HCT116 (cell line): ENCODE measurements around the gene CNOT2. TPM values are rescaled to one million over a fixed set of nuclear protein-coding genes. Genes with fewer than 3 reads are reported as not detected.

Source experiments
- ATAC-seq: fragments of 200-7000 bp; cut with Tn5 transposase; 2 replicates; pipeline ENCODE4 v1.9.1; 2020; ENCODE audit warnings: mild to moderate bottlenecking, moderate library complexity
- BruUV-seq: library from RNA; stranded (reverse); fragments of 400-500 nt; replicated peaks from 2 replicates; lab custom pipeline; 2021; lab: Mats Ljungman, UMichigan
- CTCF ChIA-PET: fragments of 300-600 bp; sonication (Branson Sonifier 250); formaldehyde crosslinking; loops from one replicate; lab custom pipeline; 2021; ENCODE audit warnings: antibody characterized with exemption; lab: Charles Lee
- POLR2A ChIA-PET: fragments of 300-600, 350-600 bp; sonication (Branson Sonifier 250); formaldehyde crosslinking; loops from one replicate; lab custom pipeline; 2021; ENCODE audit warnings: antibody characterized with exemption; lab: Charles Lee
- RAD21 ChIA-PET, 2 experiments: fragments of 300-600 bp; sonication (Branson Sonifier 250); formaldehyde crosslinking; loops; one replicate each; lab custom pipeline; 2023; ENCODE audit warnings: low total read pairs in 2 of 2; ENCODE audit not compliant: uncharacterized antibody in 2 of 2, unreplicated experiment in 2 of 2, low non-redundant PET in 1 of 2; lab: Charles Lee
- DNase-seq: peaks from one replicate; pipeline ENCODE4 v3.0.0-alpha.2; 2010; ENCODE audit warnings: low read depth, low spot score
- H2AFZ ChIP-seq: fragments of 200-600 bp; shearing (Covaris generic), sonication (generic); 2 replicates; pipeline ENCODE4 v1.6.1; 2017; ENCODE audit warnings: low read depth, mixed run types, mixed read lengths, antibody characterized with exemption, low read length; ENCODE audit not compliant: poor library complexity, severe bottlenecking
- H3K27ac ChIP-seq: 2 replicates; pipeline ENCODE4 v1.5.1; 2012; ENCODE audit warnings: low read depth, low read length
- H3K27me3 ChIP-seq: fragments of 200-600 bp; sonication (generic); 2 replicates; pipeline ENCODE4 v1.6.1; 2016; ENCODE audit warnings: mixed run types, low read length, mixed read lengths; ENCODE audit not compliant: insufficient read depth
- H3K36me3 ChIP-seq, 2 experiments: fragments of 200-500 bp in 1 of 2; fragments of 200-600 bp in 1 of 2; sonication (Bioruptor generic) in 1 of 2; sonication (generic) in 1 of 2; 2 replicates each; pipeline versions ENCODE4 v1.5.1 to v1.6.1; 2014 to 2016; ENCODE audit warnings: low read length in 2 of 2, inconsistent platforms in 1 of 2, mixed read lengths in 1 of 2, mixed run types in 1 of 2; ENCODE audit not compliant: insufficient read depth in 2 of 2, control insufficient read depth in 1 of 2
- H3K4me1 ChIP-seq, 2 experiments: fragments of 200-600 bp in 1 of 2; sonication (generic) in 1 of 2; 2 replicates each; pipeline versions ENCODE4 v1.5.1 to v1.6.1; 2012 to 2017; ENCODE audit warnings: low read length in 2 of 2, inconsistent platforms in 1 of 2, mild to moderate bottlenecking in 1 of 2, mixed read lengths in 1 of 2, mixed run types in 1 of 2, moderate library complexity in 1 of 2; ENCODE audit not compliant: insufficient read depth in 2 of 2, control insufficient read depth in 1 of 2
- H3K4me2 ChIP-seq: fragments of 200-600 bp; sonication (generic); 2 replicates; pipeline ENCODE4 v1.6.1; 2017; ENCODE audit warnings: mixed run types, low read length, mixed read lengths
- H3K4me3 ChIP-seq, 2 experiments: fragments of 200-600 bp in 1 of 2; sonication (generic) in 1 of 2; replicated peaks in 1 of 2; 2 replicates each; pipeline ENCODE4 v1.5.1; 2011 to 2016; ENCODE audit warnings: low read length in 2 of 2, control low read depth in 1 of 2, low read depth in 1 of 2, mild to moderate bottlenecking in 1 of 2, mixed read lengths in 1 of 2, mixed run types in 1 of 2
- H3K79me2 ChIP-seq: fragments of 200-600 bp; sonication (generic); 2 replicates; pipeline ENCODE4 v1.6.1; 2017; ENCODE audit warnings: mild to moderate bottlenecking, mixed run types, low read length, moderate library complexity, mixed read lengths; ENCODE audit not compliant: insufficient read depth
- H3K9ac ChIP-seq: fragments of 200-600 bp; sonication (generic); 2 replicates; pipeline ENCODE4 v1.6.1; 2016; ENCODE audit warnings: low read length, mixed read lengths
- H3K9me2 ChIP-seq: fragments of 200-600 bp; sonication (generic), shearing (Covaris generic); 2 replicates; pipeline ENCODE4 v1.6.1; 2017; ENCODE audit warnings: mixed run types, mild to moderate bottlenecking, moderate library complexity; ENCODE audit not compliant: insufficient read depth
- H3K9me3 ChIP-seq, 2 experiments: fragments of 200-500 bp in 1 of 2; fragments of 200-600 bp in 1 of 2; sonication (Bioruptor generic) in 1 of 2; sonication (generic) in 1 of 2; 2 replicates each; pipeline ENCODE4 v1.6.1; 2014 to 2017; ENCODE audit warnings: low read length in 2 of 2, mixed read lengths in 2 of 2, inconsistent platforms in 1 of 2, low read depth in 1 of 2, mild to moderate bottlenecking in 1 of 2, mixed run types in 1 of 2, moderate library complexity in 1 of 2; ENCODE audit not compliant: control insufficient read depth in 1 of 2, insufficient read depth in 1 of 2
- H4K20me1 ChIP-seq: fragments of 200-600 bp; sonication (generic), shearing (Covaris generic); 2 replicates; pipeline ENCODE4 v1.6.1; 2017; ENCODE audit warnings: mixed run types, mild to moderate bottlenecking, moderate library complexity; ENCODE audit not compliant: insufficient read depth
- CBX3 ChIP-seq: IDR thresholded peaks from 2 replicates; pipeline ENCODE4 v1.6.1; 2012; ENCODE audit warnings: low read depth
- CTCF ChIP-seq, 3 experiments: fragments of 200-600 bp in 1 of 3; sonication (generic) in 1 of 3; IDR thresholded peaks in 2 of 3; conservative IDR thresholded peaks in 1 of 3; 2 replicates each; pipeline ENCODE4 v1.5.1; 2012 to 2017; ENCODE audit warnings: low read depth in 2 of 3, low read length in 2 of 3, antibody characterized with exemption in 1 of 3, borderline replicate concordance in 1 of 3, control low read depth in 1 of 3, mild to moderate bottlenecking in 1 of 3, mixed read lengths in 1 of 3, mixed run types in 1 of 3, moderate library complexity in 1 of 3; ENCODE audit not compliant: insufficient read depth in 1 of 3
- ELF1 ChIP-seq: IDR thresholded peaks from 2 replicates; pipeline ENCODE4 v1.6.1; 2012; ENCODE audit warnings: low read depth, borderline replicate concordance
- POLR2AphosphoS5 ChIP-seq: IDR thresholded peaks from 2 replicates; pipeline ENCODE4 v1.6.1; 2011; ENCODE audit warnings: mild to moderate bottlenecking, low read depth, low read length, moderate library complexity
- RAD21 ChIP-seq: IDR thresholded peaks from 2 replicates; pipeline ENCODE4 v1.6.1; 2012; ENCODE audit warnings: low read depth, mild to moderate bottlenecking
- SIN3A ChIP-seq: IDR thresholded peaks from 2 replicates; pipeline ENCODE4 v1.6.1; 2012; ENCODE audit warnings: low read depth
- YY1 ChIP-seq: IDR thresholded peaks from 2 replicates; pipeline ENCODE4 v1.6.1; 2011; ENCODE audit warnings: low read length, low read depth, moderate library complexity, mild to moderate bottlenecking; ENCODE audit not compliant: insufficient replicate concordance; ENCODE audit errors: extremely low read depth
- ZBTB33 ChIP-seq: IDR thresholded peaks from 2 replicates; pipeline ENCODE4 v1.6.1; 2011; ENCODE audit warnings: mild to moderate bottlenecking, low read length, moderate library complexity; ENCODE audit not compliant: insufficient replicate concordance; ENCODE audit errors: extremely low read depth
- ZFX ChIP-seq: fragments of 450-650 bp; IDR thresholded peaks from 2 replicates; pipeline ENCODE4 v1.6.1; 2017
- intact Hi-C: fragments of 100-400 bp; cut with micrococcal nuclease; formaldehyde crosslinking; loops from 2 replicates; pipeline ENCODE4 v1.10.0; 2022
- total RNA-seq: library from RNA; stranded (reverse); gene quantifications from one replicate; pipeline ENCODE4 v1.2.1, GENCODE V29; 2021; ENCODE audit not compliant: unreplicated experiment
- TF ChIP-seq, protein P1 (sequence below): IDR thresholded peaks from 2 replicates; pipeline ENCODE4 v1.6.1; 2012

Gene CNOT2
- total RNA-seq, 1 experiment from 2014 or later, result 58.7 TPM

DNA sequence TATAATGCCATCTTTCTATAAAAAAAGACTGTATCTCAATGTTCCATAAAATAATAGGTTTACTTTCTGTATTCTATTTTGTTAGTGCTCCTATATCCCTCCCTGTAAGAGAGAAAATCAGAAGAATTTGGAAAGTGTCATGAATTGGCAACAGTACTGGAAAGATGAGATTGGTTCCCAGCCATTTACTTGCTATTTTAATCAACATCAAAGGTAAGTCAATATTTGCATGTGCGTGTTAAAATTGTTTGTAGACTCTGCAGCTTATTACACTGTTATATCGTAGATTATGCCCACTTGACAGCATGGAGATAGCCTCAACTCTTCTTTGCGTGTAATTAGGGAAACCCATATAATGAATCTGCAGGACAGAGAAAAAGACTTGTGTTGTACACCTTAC lies 156.9 kb downstream of the CNOT2 start:
- DNase-seq (no peak), ATAC-seq (no peak)
- no peaks in the 10 kb centered on the region for H3K36me3 ChIP-seq
- ChIA-PET CTCF (no interaction called here), POLR2A (no interaction called here), RAD21 (no interaction called here)
- H3K27ac ChIP-seq, result no peak overlapping the region
- no peak overlapping the region for H3K9ac ChIP-seq
- TF ChIP-seq ELF1 (no peak), SIN3A (no peak), YY1 (no peak), CBX3 (no peak), POLR2AphosphoS5 (no peak), ZFX (no peak)
- TF ChIP-seq, protein P1, sequence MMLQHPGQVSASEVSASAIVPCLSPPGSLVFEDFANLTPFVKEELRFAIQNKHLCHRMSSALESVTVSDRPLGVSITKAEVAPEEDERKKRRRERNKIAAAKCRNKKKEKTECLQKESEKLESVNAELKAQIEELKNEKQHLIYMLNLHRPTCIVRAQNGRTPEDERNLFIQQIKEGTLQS, result no peak
- H4K20me1 ChIP-seq, result no peaks in the 10 kb centered on the region
- no peak overlapping the region for H2AFZ ChIP-seq
- no peaks in the 10 kb centered on the region for H3K9me3 ChIP-seq
- no peaks in the 10 kb centered on the region for H3K9me2 ChIP-seq
- intact Hi-C loops, result no loop called here
- no peak overlapping the region for H3K4me2 ChIP-seq
- no TSS peak for BruUV-seq
- H3K4me1 ChIP-seq, result no peaks in the 10 kb centered on the region
- no peak overlapping the region for H3K4me3 ChIP-seq
- H3K79me2 ChIP-seq, result no peaks in the 10 kb centered on the region
- no peaks in the 10 kb centered on the region for H3K27me3 ChIP-seq

GRCh38 chr12:70402597-70402996 lies 159.4 kb downstream of the CNOT2 start:
- ChIA-PET POLR2A (no interaction called here), CTCF (interaction anchor here (0.8 kb wide), 1 partner anchor 174 kb away, joined by 3 read pairs; no protein-coding TSS in a partner anchor), RAD21 (interaction anchor here in 1 of 2 experiments (0.7 kb wide), 1 partner anchor 229 kb away, joined by 3 read pairs; no protein-coding TSS in a partner anchor)
- Histone ChIP-seq H3K27ac (no peak overlapping the region), H3K27me3 (no peaks in the 10 kb centered on the region), H3K9ac (no peak overlapping the region), H4K20me1 (no peaks in the 10 kb centered on the region), H2AFZ (no peak overlapping the region), H3K4me1 (no peaks in the 10 kb centered on the region), H3K4me3 (no peak overlapping the region), H3K79me2 (no peaks in the 10 kb centered on the region), H3K9me3 (no peaks in the 10 kb centered on the region), H3K36me3 (no peaks in the 10 kb centered on the region), H3K4me2 (no peak overlapping the region), H3K9me2 (no peaks in the 10 kb centered on the region)
- TF ChIP-seq RAD21 (peak; percentile 41), CTCF (IDR thresholded peaks at IDR 0.05 in 2 of 3, conservative IDR thresholded peaks at IDR 0.05 in 1 of 3; ENCODE audit: borderline replicate concordance in 1 of 3, insufficient read depth in 1 of 3, low read depth in 2 of 3, low read length in 2 of 3) (peak in 2 of 3 experiments; percentile 8 to 15; a peak in 1 of 6 replicates), ZBTB33 (no peak)
- intact Hi-C loops, result no loop called here
- DNase-seq (peak; percentile 10), ATAC-seq (peak; percentile 60)
- no TSS peak for BruUV-seq
